GM18867 (cell line): ENCODE results near the gene TTC32.
"Not testable (repeated sequence)": the region's sequence is repeated elsewhere in the genome, so short reads cannot be mapped to it uniquely, and the experiment has no call there.

Experiments used
- ATAC-seq: cut with Tn5 transposase; IDR thresholded peaks from one replicate; pipeline ENCODE4 v1.9.1; 2021; ENCODE audit warnings: mild to moderate bottlenecking, moderate library complexity; ENCODE audit not compliant: unreplicated experiment

The TTC32 gene

DNA sequence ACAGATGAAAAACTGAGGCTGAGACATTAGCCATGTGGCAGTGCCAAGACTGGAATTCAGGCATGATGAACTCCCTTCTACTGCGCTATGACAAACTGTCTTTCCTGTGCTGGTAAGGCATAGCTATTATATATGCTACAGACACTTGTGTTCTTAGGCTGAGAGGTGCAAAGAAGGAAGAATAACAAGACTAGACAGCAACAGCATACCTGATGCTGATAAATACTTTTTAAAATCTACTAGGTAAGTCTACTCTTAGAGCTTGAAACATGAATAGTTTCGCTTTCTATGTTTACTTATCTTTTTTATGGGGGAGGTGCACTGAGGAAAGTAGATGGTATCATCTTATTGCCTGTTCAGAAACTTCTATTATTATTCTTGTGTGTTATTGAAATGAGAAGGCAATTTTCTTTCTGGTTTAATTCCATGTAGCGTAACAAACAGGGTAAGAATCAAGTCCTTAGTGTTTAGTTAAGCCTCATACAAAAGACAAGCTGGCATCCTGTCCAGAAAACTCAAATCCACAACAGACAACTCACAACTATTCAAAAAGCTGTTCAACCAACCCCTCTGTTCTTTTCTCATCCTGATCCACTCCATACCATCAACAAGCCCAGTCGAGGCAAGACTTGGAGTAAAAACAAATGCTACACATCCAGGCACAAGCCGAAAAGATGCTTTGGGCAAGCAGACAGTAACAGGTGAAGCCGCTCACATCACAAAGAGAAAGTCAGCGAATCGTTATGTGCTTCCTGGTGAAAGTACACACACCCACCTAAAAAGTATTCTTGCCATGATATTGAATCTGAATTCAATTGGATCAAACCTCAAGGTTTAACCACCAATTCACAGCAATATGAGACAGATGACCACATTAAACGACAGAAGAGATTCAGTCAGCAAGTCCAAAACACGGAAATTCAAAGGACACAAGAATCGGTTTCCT is 1.5 kb downstream of the TTC32 start:
- peak; percentile 41 for ATAC-seq

DNA sequence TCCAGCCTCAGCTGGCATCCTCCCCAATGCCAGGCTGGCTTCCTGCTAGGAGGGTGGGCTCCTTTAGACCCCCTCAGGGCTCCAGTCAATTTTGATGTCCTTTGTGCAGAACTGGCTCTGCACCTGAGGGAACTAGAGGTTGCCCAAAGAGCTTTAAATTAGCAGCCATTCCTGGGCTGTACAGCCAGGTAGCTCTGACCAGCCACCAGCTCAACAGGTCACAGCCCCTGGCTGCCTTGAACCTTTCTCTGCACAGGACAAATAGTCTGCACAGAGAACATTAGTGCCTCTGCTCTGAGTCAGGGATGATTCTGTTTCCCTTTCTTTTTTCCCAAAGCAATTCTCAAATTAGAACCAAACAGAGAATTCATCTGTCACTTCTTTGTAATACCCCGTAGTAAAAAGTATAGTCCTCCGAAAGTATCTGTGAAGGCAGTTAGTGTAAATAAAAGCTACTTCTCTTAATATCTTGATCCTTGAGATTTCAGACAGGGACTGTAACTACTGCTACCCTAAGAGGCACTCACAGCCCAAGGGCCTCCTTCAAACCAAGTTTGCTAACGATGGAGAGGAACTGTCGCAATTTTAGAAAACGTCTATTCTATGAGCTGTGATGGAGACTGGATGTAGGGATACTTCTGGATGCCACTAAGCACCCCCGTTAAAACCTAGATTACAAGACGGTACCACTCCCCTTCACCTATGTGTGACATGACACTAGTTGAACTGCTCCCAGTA is 3.0 kb downstream of the TTC32 start:
- ATAC-seq = no peak

DNA sequence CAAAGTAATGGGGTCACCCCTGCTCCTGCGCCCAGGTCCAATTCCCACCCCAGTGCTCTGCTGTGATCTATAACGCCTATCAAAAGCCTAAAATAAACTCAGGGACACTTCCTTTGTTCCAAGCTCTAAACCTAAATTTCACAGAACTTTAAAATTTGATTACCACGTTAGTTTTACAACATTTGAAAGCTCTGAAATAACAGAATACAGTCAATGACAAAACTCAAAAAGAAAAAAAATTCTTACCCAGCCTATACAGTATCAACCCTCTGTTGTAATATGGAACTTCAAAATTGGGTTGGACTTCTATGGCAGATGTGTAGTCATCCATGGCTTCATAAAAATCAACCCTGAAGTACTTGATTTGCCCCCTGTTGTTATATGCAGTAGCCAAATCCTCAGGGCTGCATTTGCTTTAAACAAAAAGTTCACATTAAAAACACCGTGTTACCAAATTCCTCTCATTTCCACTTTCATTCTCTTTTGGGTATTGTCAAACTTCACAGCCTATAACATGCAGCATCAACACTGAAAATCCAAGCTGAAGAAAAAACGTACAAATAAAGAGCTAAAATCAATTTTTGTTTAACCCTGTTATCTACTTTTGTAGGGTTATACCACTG is 4.0 kb downstream of the TTC32 start:
- no peak for ATAC-seq

DNA sequence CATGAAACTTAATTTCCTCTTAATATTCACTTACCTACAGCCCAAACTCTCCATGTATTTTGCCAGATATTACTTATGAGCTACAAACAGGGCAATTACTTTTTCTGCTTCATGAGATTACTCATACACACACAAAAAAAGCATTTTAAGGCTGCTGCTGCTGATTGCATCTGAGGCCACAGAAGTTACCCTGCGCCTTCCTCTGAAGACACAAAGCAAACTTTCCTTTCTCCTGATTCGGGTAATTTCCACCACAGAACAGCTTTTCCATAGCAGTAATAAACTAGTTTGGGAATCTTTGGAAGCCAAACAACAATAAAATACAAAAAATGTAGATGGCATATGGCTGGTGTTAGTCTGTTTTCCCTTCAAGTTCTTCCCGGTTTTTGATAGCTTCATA is 6.2 kb downstream of the TTC32 start:
- ATAC-seq = no peak

DNA sequence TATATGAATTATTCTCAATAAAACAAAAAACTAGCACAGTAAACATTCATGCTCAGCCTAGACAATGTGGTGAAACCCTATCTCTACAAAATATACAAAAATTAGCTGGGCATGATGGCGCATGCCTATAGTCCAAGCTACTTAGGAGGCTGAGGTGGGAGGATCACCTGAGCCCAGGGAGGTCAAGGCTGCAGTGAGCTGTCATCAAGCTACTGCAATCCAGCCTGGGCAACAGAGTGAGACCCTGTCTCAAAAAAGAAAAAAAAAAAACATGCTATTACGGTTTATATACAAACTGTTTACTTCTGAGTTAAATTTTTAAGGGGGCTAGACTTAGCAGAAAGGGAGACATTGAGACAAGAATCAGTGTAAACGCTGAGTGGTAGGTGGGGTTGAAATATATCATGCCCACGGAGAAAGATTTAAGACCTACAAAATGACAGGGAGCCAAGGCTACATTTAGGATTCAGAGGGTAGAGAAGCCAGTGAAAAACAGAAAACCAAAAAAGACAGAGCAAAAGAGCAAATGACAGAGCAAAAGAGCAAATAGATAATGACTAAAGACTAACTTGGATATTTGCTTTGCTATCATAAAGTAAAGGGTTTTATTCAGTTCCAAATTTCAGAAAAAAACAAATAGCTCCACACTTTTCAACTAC is 7.5 kb downstream of the TTC32 start:
- ATAC-seq = peak; percentile 21

DNA sequence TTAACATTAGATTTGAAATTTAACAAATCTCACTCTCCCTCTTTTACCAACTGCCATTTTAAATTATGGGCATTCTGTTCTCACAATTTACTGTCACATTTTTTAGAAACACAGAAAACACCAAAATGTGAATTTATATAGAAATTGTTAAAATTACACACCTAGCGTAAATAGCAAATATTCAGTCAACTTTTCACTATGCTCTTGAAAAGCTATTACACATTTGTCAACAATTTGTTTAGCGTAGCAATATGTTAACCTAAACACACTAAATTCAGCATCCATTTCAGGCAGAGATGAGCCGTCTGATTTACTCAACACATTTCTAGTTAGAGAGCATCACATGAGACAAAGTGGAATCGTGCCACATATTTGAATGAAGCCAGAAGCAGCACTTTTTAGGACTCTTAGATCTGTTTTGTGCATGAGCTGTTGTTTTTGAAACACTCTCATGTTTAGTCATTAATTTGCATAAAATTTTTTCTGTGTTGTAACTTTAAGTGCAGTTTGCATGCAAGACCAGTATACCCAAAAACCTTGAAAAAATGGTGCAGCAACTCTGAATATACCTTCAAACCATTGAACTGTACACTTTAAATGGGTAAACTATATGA is 8.2 kb downstream of the TTC32 start:
- ATAC-seq = peak; percentile 86

DNA sequence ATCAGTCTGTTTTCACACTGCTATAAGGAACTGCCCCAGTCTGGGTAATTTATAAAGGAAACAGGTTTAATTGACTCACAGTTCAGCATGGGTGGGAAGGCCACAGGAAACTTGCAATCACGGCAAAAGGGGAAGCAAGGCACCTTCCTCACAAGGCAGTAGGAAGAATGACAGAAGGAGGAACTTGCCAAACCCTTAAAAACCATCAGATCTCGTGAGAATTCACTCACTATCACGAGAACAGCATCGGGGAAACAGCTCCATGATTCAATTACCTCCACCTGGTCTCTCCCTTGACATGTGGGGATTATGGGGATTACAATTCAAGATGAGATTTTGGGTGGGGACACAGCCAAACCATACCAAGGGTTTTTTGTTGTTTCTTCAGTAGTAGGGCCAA is 9.8 kb downstream of the TTC32 start:
- not testable (repeated sequence) for ATAC-seq

DNA sequence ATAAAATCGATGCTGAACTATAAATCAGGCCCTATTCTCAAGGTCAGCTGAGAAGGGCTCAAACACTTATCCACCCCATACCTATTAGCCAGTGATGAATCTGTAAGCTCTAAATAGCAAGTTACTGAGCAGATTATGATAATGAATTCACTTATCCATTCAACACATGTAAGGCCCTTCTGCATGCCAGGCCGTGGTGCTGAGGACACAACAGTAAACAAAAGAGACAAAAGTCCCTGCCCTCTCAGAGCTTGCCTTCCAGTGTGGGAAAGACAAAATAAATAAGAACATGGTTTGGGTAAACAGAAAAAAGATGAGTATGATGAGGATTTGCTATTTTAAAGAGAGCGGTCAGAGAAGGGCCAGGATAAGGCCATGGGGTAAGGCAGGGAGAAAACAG is 11.7 kb downstream of the TTC32 start:
- ATAC-seq = no peak

DNA sequence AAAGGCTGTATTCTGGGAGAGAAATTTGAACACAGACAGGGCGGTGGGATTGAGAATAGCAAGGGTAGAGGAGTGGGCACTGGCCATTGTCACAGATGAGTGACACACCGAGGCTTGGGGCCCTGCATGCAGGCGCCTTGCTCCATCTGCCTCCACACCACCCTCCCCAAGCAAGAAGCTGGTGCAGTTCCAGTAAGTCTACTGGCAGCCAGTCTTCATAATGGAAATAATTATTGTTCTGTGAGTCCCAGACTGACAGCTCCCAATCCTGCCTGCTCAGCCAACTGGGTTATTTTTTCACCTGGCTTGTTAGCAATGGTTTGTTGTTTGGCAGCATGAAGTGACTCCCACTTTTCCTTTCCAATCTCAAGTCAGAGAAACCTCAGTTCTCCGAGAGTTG is 13.0 kb downstream of the TTC32 start:
- ATAC-seq = no peak

DNA sequence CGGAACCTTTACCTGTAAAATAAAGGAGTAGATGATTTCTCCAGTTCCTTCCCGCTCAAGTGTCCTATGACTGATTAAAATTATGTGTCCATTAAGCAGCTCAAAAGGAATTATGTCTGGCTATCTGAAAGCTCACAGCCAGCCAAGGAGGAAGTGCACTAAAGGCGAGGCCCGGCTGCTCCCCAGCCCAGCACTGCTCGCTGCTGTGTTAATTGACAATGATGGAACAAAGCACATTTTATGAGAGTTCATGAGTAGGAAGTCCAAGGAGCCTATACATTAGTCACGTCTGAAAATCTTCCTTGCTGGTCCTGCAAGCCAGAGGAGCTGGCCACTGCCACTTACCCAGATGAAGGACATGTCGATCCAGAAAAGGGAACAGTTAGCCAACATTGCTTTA is 14.3 kb downstream of the TTC32 start:
- ATAC-seq = no peak

DNA sequence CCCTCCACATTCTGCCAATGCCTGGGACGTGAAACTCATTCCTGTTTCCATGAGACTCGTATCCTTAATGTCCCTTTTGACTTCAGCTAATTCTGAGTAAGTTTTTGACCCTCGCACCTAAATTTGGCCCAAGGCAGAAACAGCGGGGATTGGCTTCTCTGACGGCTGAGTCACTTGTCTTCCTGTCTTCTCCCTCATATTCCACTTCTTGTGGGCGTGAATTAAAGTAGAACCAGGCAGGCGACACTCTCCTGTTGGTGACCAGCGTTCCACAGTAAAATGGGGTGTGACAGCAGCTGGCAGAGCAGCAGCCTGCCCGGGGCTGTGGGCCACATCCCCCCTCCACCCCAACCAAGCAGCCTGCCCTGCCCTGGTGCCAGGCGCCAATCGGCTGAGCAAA is 15.5 kb downstream of the TTC32 start:
- no peak for ATAC-seq

DNA sequence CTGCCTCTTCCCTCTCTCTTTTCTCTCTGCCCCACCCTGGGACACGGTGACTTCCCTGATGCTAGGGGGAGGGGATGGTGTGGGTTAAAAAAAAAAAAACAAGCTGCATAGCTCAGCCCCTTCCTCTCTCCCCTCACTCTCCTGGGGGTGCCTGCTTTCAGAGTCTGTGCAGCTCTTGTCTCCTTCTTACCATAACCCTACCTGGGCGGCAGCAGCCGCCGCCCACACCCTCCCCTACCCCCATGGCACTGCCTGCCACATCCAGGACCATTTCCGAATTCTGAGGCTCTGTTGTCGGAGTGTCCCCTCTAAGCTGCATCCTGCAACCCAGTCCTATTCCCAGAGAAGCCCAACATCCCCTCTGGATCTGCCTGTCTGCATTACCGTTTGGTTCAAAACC is 16.0 kb downstream of the TTC32 start:
- ATAC-seq = no peak

DNA sequence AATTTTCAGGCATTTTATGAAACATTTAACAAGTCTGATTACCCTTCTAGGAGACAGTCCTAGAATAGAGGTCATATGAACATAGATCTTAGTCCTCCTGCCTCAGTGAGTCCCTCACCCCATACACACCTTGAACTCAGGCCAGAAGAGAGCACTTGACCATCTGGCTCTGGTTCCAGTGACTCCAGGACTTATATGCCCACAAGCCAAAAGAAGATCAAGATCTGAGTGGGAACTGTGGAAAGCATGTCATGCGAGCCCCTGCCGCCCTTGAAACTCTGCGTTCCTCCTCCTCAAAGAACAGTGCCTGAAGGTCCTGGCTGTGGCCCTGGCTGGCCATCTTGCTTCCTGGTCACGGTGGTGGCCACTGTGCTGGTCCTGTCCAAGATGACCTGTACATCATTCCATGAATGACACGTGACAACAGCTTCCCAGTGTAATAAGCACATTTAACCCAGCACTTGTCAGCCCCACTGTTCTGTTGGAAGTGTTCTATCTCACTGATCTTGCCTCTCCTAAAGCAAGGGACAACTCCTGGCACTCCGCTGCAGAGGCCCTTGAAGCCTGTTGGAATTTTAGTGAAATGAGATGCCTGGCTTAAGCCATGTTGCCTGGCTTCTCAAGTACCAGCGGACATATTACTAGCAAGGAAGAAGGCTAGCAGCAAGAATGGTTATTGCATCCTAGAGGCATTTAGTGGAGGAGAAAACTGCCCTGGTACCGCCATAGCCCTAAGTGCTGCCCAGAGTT is 17.6 kb downstream of the TTC32 start:
- ATAC-seq = no peak

DNA sequence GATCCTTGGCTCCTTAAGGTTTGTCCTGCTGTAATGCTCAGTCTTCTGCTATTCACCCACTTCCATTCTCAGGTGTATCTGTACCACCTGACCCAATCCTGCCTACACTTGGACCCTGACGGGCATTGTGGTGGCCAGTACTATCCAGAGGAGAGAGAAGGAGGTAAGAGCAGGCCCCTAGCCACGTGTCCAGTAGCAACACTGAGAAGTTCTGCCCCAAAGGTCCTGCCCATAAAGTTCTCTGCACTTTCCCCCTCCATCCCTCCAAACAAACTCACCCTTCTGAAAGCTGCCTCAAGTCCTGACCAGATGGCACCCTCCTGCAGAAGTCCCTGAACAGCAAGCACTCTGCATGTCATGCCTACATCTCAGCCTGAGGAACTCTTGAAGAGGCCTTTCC is 18.3 kb downstream of the TTC32 start:
- no peak for ATAC-seq

DNA sequence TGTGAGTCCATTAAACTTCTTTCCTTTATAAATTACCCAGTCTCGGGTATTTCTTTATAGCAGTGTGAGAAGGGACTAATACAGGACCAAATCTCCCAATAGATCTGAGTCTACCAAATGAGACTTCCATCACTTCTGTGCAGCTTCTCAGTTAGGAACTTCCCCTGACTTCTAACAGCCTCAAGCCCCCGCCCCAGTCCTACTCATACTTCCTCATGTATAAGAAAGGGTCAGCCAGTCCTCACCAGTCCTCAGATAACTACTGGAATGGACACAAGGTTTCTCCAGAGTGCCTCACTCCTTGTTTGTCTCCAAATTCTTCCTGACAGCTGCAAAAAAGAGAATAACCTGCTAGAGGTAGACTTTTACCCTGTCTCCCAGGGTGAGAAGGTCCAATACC is 19.5 kb downstream of the TTC32 start:
- ATAC-seq = no peak

DNA sequence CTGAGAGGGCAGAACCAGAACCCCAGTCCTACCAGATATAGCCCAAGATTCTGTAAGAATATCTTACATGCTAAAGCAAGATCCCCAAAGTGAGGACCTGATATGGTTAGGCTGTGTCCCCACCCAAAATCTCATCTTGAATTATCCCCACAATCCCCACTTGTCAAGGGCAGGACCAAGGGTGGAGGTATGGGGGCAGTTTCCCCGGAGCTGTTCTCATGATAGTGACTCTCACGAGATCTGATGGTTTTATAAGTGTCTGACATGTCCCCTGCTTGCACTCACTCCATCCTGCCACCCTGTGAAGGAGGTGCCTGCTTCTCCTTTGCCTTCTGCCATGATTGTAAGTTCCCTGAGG is 19.9 kb downstream of the TTC32 start:
- no peak for ATAC-seq

DNA sequence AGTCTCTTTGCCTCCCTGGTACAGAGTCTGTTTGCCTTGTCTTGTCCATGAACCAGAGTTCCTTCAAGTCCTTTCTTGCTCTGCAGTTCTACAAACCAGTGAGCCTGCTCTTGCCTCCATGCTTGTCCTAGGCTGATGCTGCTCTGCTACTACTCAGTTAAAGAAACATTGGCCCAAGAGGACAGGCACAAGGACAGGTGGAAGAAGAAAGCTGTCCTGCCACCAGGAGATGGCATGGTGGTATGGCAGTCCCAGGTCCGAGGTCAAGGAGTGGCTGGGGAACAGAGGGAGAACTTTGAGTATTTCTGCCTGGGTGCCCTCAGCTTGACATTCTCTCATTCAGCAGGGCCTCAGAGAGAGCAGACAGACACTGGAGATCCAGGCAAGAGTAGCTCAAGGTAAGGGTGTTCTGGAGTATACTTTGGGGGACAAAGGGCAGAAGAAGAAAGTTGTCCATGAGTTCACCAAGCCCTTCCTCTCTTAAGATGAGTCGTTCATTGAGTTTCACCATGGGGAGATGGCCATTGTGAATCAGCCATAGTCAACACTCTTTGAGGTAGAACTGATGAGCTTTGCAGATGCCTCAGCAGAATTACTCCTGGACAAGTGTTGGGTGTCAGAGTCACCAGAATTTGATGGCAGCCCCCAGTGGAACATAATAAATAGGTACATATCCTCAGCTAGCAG is 20.4 kb downstream of the TTC32 start:
- ATAC-seq = no peak

DNA sequence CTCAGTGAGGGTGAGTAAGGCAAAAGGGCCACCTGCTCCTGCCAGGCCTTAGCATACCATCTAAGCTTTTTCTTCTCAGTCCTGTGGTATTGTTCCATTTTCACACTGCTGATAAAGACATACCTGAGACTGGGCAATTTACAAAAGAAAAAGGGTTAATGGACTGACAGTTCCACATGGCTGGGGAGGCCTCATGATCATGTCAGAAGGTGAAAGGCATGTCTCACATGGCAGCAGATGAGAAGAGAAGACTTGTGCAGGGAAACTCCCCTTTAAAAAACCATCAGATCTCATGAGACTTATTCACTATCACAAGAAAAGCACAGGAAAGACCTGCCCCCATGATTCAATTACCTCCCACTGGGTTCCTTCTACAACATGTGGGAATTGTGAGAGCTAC is 21.6 kb downstream of the TTC32 start:
- ATAC-seq = not testable (repeated sequence)

DNA sequence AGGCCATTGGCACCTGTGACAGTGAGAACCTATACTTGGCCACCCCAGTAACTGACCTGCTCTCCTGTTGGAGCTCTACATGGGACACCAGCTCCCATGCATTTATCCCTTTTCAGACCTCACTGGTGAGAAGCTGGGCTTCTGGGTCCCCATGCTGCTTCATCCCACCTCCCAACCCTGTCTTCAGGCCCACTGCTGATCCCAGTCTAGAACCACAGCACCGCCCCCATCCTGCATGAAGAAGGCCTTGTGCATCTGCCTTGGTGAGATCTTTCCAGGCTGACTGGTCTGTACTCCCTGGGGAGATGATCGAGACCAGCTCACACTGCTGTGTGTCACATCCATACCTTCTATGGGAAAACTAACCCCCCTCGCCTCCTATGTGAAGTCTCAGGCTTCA is 22.7 kb downstream of the TTC32 start:
- no peak for ATAC-seq
